Astrocyte of the cerebellum (primary cell): Measurements from ENCODE around the gene NKD2.
A peak's percentile ranks its signal among the peaks of the same experiment; 100 is the strongest.

ENCODE experiments used
- DNase-seq: peaks from one replicate; pipeline ENCODE4 v3.0.0-alpha.2; 2011; ENCODE audit warnings: low read depth
- H3K4me3 ChIP-seq: 2 replicates; pipeline ENCODE4 v1.5.1; 2011; ENCODE audit warnings: mild to moderate bottlenecking, low read depth, low read length, moderate library complexity
- CTCF ChIP-seq: IDR thresholded peaks from 2 replicates; pipeline ENCODE4 v1.5.1; 2012; ENCODE audit warnings: low read length, low read depth, moderate library complexity, mild to moderate bottlenecking; ENCODE audit errors: missing control alignments
- in situ Hi-C: cut with HindIII; loops from 2 replicates; pipeline ENCODE4 v1.10.0; 2017; ENCODE audit warnings: low sequenced_read_pairs

The NKD2 gene

GRCh38 chr5:1002836-1003235 is 5.8 kb upstream of the NKD2 start:
- H3K4me3 ChIP-seq: no peak overlapping the region
- no peak for DNase-seq
- in situ Hi-C loops: no loop called here
- no peak for TF ChIP-seq CTCF

- H3K4me3 ChIP-seq: no peak overlapping the region
- DNase-seq: no peak
- in situ Hi-C loops: no loop called here
- TF ChIP-seq CTCF: no peak
These were observed 5.2 kb upstream of the NKD2 start for GRCh38 chr5:1003296-1003937.

- TF ChIP-seq CTCF: peak; percentile 30
- in situ Hi-C loops: no loop called here
- H3K4me3 ChIP-seq: peak overlapping the region; percentile 26
- DNase-seq: no peak
These were observed 3.9 kb upstream of the NKD2 start for GRCh38 chr5:1004461-1005248.

GRCh38 chr5:1005249-1005851 is 3.3 kb upstream of the NKD2 start:
- in situ Hi-C loops: no loop called here
- TF ChIP-seq CTCF: no peak
- H3K4me3 ChIP-seq: peak overlapping the region; percentile 26
- DNase-seq: no peak

- no peak for DNase-seq
- no peak for TF ChIP-seq CTCF
- in situ Hi-C loops: no loop called here
- no peak overlapping the region for H3K4me3 ChIP-seq
These were observed 2.5 kb upstream of the NKD2 start for GRCh38 chr5:1005904-1006655.

- no peak for DNase-seq
These were observed 1.9 kb upstream of the NKD2 start for GRCh38 chr5:1006656-1007071.

More at GRCh38 chr5:1006656-1007071, 1.9 kb upstream of the NKD2 start:
- no peak for TF ChIP-seq CTCF
- no peak overlapping the region for H3K4me3 ChIP-seq
- in situ Hi-C loops: no loop called here
